ENCODE measurements around the gene FKBP7.

Gene FKBP7

GRCh38 chr2:178455947-178456346, 22.5 kb downstream of the FKBP7 start:
- DNase-seq (ENCODE audit: low spot score): no peak
- TF ChIP-seq, protein P1, sequence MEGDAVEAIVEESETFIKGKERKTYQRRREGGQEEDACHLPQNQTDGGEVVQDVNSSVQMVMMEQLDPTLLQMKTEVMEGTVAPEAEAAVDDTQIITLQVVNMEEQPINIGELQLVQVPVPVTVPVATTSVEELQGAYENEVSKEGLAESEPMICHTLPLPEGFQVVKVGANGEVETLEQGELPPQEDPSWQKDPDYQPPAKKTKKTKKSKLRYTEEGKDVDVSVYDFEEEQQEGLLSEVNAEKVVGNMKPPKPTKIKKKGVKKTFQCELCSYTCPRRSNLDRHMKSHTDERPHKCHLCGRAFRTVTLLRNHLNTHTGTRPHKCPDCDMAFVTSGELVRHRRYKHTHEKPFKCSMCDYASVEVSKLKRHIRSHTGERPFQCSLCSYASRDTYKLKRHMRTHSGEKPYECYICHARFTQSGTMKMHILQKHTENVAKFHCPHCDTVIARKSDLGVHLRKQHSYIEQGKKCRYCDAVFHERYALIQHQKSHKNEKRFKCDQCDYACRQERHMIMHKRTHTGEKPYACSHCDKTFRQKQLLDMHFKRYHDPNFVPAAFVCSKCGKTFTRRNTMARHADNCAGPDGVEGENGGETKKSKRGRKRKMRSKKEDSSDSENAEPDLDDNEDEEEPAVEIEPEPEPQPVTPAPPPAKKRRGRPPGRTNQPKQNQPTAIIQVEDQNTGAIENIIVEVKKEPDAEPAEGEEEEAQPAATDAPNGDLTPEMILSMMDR (IDR thresholded peaks at IDR 0.05; ENCODE audit: extremely low read depth, missing control alignments): no peak

DNA sequence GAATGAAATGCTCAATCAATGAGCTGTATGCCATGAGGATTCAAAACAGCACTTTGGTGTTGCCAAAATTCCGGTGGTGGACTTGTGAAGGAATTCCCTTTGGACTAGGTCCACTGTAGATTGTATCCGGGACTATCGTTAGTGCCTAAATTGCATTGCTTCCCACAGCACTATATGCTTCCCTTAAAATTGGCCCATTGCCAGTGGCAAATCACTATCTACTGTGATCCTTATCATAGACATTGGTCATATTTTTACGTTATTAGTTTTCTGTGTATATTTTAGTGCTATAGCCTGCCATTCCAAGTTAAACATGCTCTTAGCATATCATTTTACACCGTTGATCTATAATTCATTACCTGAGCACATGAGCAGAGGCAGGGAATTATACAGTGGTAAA, 25.5 kb downstream of the FKBP7 start:
- no peak for DNase-seq (ENCODE audit: low spot score)
- TF ChIP-seq, protein P1 (IDR thresholded peaks at IDR 0.05; ENCODE audit: extremely low read depth, missing control alignments): no peak

- TF ChIP-seq, protein P1 (IDR thresholded peaks at IDR 0.05; ENCODE audit: extremely low read depth, missing control alignments): no peak
- DNase-seq (ENCODE audit: low spot score): no peak
Observed at GRCh38 chr2:178452334-178452733, 26.1 kb downstream of the FKBP7 start.

- TF ChIP-seq, protein P1 (IDR thresholded peaks at IDR 0.05; ENCODE audit: extremely low read depth, missing control alignments): no peak
- DNase-seq (ENCODE audit: low spot score): peak; percentile 98
Observed at GRCh38 chr2:178450774-178451525, 27.4 kb downstream of the FKBP7 start, which contains the start of the genes PJVK and PRKRA. Gene PJVK, plus strand, starts transcription at chr2:178451378. Its CDS starts 2,032 bp downstream, at chr2:178453410. Gene PRKRA, minus strand, starts transcription at chr2:178451175. Its CDS starts 145 bp downstream, at chr2:178451030.

- TF ChIP-seq, protein P1 (IDR thresholded peaks at IDR 0.05; ENCODE audit: extremely low read depth, missing control alignments): no peak
- peak; percentile 75 for DNase-seq (ENCODE audit: low spot score)
Observed at GRCh38 chr2:178450524-178450773, 28.0 kb downstream of the FKBP7 start.

DNA sequence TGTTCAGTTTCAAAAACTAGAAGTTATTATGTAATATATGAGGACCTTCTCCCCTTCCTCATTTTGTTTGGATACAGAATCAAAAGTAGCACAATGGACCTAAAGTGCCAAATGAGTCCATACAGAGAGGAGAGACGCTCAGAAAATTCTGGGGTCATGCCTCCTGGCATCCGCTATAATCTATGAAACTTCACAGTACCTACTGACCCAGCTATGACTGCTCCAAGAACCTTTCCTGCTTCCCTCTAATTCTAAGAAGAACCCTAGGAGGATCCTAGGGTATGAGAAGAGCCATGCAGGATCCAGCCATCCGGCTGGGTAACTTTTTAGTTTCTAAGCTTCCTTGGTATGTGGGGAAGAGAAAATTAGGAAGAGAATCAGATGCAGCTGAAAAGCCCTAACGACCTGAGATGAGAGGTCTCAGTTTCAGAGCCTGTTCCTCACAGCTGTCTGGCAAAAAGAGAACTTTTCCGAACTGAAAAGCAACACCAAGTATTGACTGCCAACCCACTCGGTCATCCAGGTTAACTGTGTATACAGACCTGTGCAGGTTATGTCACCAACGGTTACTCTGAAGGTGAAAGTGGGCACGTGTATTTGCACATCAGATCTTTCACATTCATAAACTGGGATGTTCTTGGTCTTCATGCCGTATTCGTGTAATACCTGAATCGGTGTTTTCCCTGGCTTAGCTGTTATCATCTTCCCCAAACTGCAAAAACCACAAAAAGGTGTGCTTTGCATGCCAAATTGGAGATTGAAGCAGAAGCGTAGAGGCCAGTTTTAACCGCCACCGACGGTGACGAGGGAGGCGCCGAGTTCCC, 28.5 kb downstream of the FKBP7 start:
- DNase-seq (ENCODE audit: low spot score): no peak
- TF ChIP-seq, protein P1 (IDR thresholded peaks at IDR 0.05; ENCODE audit: extremely low read depth, missing control alignments): no peak

All from GM20000 (cell line).